Measurements from ENCODE around the gene PTGIS.

DNA sequence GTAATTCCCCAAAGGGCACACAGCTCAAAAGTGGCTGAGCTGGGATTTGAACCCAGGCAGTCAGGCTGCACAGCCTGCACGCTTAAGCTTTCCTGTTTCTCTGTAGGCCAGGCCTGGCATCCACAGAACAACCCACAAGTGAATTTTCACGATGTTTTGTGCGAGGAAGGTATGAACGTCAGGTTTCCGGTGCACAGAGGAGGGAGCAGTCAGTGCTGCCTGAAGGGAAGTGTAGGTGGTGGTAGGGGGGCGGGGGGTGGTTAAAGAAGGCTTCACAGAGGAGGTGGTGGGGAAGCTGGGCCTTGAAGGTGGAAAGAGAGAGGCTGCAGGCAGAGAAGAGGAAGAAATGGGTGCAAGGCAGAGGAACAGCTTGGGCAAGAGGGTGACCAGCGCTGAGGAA lies 99.5 kb downstream of the PTGIS start:
- TF ChIP-seq, protein P1, sequence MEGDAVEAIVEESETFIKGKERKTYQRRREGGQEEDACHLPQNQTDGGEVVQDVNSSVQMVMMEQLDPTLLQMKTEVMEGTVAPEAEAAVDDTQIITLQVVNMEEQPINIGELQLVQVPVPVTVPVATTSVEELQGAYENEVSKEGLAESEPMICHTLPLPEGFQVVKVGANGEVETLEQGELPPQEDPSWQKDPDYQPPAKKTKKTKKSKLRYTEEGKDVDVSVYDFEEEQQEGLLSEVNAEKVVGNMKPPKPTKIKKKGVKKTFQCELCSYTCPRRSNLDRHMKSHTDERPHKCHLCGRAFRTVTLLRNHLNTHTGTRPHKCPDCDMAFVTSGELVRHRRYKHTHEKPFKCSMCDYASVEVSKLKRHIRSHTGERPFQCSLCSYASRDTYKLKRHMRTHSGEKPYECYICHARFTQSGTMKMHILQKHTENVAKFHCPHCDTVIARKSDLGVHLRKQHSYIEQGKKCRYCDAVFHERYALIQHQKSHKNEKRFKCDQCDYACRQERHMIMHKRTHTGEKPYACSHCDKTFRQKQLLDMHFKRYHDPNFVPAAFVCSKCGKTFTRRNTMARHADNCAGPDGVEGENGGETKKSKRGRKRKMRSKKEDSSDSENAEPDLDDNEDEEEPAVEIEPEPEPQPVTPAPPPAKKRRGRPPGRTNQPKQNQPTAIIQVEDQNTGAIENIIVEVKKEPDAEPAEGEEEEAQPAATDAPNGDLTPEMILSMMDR (conservative IDR thresholded peaks at IDR 0.05), result no peak
- TF ChIP-seq ZFX (IDR thresholded peaks at IDR 0.05), result no peak

Measured in C4-2B (cell line).